WTC11 (cell line): ENCODE measurements around the gene MYRF. TPM values are rescaled to one million over a fixed set of nuclear protein-coding genes. Genes with fewer than 3 reads are reported as not detected.

ENCODE experiments used
- ATAC-seq: fragments of 200-7000 bp; cut with Tn5 transposase; 2 replicates; pipeline ENCODE4 v1.10.0; 2021; ENCODE audit warnings: mild to moderate bottlenecking, moderate library complexity
- CTCF ChIA-PET: fragments of 300-600 bp; sonication (Branson Sonifier 250); formaldehyde crosslinking; loops from one replicate; lab custom pipeline; 2021; ENCODE audit warnings: antibody characterized with exemption; lab: Charles Lee
- POLR2A ChIA-PET: fragments of 350-600 bp; sonication (Branson Sonifier 250); formaldehyde crosslinking; loops from one replicate; lab custom pipeline; 2021; ENCODE audit warnings: antibody characterized with exemption; lab: Charles Lee
- DNase-seq: peaks from one replicate; pipeline ENCODE4 v3.0.0; 2021; ENCODE audit warnings: low spot score
- H3K27ac Mint-ChIP-seq: 2 replicates; pipeline ENCODE4 v1.8.0; 2021; ENCODE audit warnings: mixed read lengths
- H3K27me3 Mint-ChIP-seq: 2 replicates; pipeline ENCODE4 v1.8.0; 2021; ENCODE audit warnings: low read depth, mild to moderate bottlenecking, moderate library complexity, mixed read lengths
- H3K36me3 Mint-ChIP-seq: 2 replicates; pipeline ENCODE4 v1.8.0; 2021; ENCODE audit warnings: mixed read lengths
- H3K4me1 Mint-ChIP-seq: 2 replicates; pipeline ENCODE4 v1.8.0; 2022; ENCODE audit warnings: mixed read lengths
- H3K4me3 Mint-ChIP-seq: 2 replicates; pipeline ENCODE4 v1.8.0; 2021; ENCODE audit warnings: mild to moderate bottlenecking, moderate library complexity, mixed read lengths
- H3K9me3 Mint-ChIP-seq: 2 replicates; pipeline ENCODE4 v1.8.0; 2021; ENCODE audit warnings: mixed read lengths
- ATF3 ChIP-seq: sonication (generic); formaldehyde crosslinking; conservative IDR thresholded peaks from 2 replicates; pipeline ENCODE4 v1.8.1; 2022; ENCODE audit warnings: mild to moderate bottlenecking, missing genetic modification reagents
- CREB1 ChIP-seq: sonication (generic); formaldehyde crosslinking; IDR thresholded peaks from 2 replicates; pipeline ENCODE4 v1.8.0; 2023; ENCODE audit warnings: mild to moderate bottlenecking, missing genetic modification reagents
- CTCF ChIP-seq: fragments of 200-600 bp; IDR thresholded peaks from 2 replicates; pipeline ENCODE4 v1.8.0; 2022; ENCODE audit warnings: antibody characterized with exemption
- E2F4 ChIP-seq: sonication (generic); formaldehyde crosslinking; IDR thresholded peaks from 2 replicates; pipeline ENCODE4 v1.8.1; 2022; ENCODE audit warnings: low read depth, mild to moderate bottlenecking, moderate library complexity, missing genetic modification reagents, borderline replicate concordance
- ERG ChIP-seq: fragments of 250-450 bp; sonication (Bioruptor Pico); IDR thresholded peaks from 2 replicates; pipeline ENCODE4 v1.8.0; 2021; ENCODE audit warnings: mild to moderate bottlenecking
- ESRRA ChIP-seq: sonication (generic); formaldehyde crosslinking; IDR thresholded peaks from 2 replicates; pipeline ENCODE4 v1.8.1; 2022; ENCODE audit warnings: mild to moderate bottlenecking, missing genetic modification reagents, borderline replicate concordance
- GRHL2 ChIP-seq: fragments of 250-450 bp; sonication (Bioruptor Pico); IDR thresholded peaks from 2 replicates; pipeline ENCODE4 v1.8.0; 2022; ENCODE audit warnings: mild to moderate bottlenecking, moderate library complexity; ENCODE audit not compliant: insufficient replicate concordance, severe bottlenecking
- GTF2I ChIP-seq: fragments of 250-450 bp; sonication (Bioruptor Pico); conservative IDR thresholded peaks from 2 replicates; pipeline ENCODE4 v1.4.0; 2021; ENCODE audit warnings: mild to moderate bottlenecking
- JUN ChIP-seq: sonication (generic); formaldehyde crosslinking; IDR thresholded peaks from 2 replicates; pipeline ENCODE4 v1.8.0; 2023; ENCODE audit warnings: mild to moderate bottlenecking, missing genetic modification reagents
- KAT7 ChIP-seq: sonication (generic); formaldehyde crosslinking; IDR thresholded peaks from 2 replicates; pipeline ENCODE4 v1.8.1; 2023; ENCODE audit warnings: missing genetic modification reagents, mild to moderate bottlenecking, borderline replicate concordance
- MXD4 ChIP-seq: fragments of 250-450 bp; sonication (Bioruptor Pico); IDR thresholded peaks from 2 replicates; pipeline ENCODE4 v1.8.0; 2021; ENCODE audit warnings: mild to moderate bottlenecking, moderate library complexity, borderline replicate concordance
- NFE2L1 ChIP-seq: sonication (generic); formaldehyde crosslinking; IDR thresholded peaks from 2 replicates; pipeline ENCODE4 v1.8.1; 2023; ENCODE audit warnings: missing genetic modification reagents
- SMAD4 ChIP-seq: sonication (generic); formaldehyde crosslinking; IDR thresholded peaks from 2 replicates; pipeline ENCODE4 v1.8.0; 2022; ENCODE audit warnings: mild to moderate bottlenecking, missing genetic modification reagents
- STAT6 ChIP-seq: sonication (generic); formaldehyde crosslinking; conservative IDR thresholded peaks from 2 replicates; pipeline ENCODE4 v1.8.1; 2023; ENCODE audit warnings: mild to moderate bottlenecking, low read depth, missing genetic modification reagents, moderate library complexity
- ZNF121 ChIP-seq: sonication (generic); formaldehyde crosslinking; IDR thresholded peaks from 2 replicates; pipeline ENCODE4 v1.8.0; 2023; ENCODE audit warnings: missing genetic modification reagents
- ZNF281 ChIP-seq: sonication (generic); formaldehyde crosslinking; IDR thresholded peaks from 2 replicates; pipeline ENCODE4 v1.8.0; 2023; ENCODE audit warnings: mild to moderate bottlenecking, missing genetic modification reagents
- ZNF396 ChIP-seq: fragments of 250-450 bp; sonication (Bioruptor Pico); IDR thresholded peaks from 2 replicates; pipeline ENCODE4 v1.8.0; 2021; ENCODE audit warnings: mild to moderate bottlenecking, moderate library complexity, borderline replicate concordance
- ZNF416 ChIP-seq: fragments of 250-450 bp; sonication (Bioruptor Pico); IDR thresholded peaks from 2 replicates; pipeline ENCODE4 v1.9.0; 2021; ENCODE audit warnings: mild to moderate bottlenecking, inconsistent platforms
- ZNF671 ChIP-seq: fragments of 250-450 bp; sonication (Bioruptor Pico); IDR thresholded peaks from 2 replicates; pipeline ENCODE4 v1.8.0; 2021; ENCODE audit warnings: mild to moderate bottlenecking
- total RNA-seq: library from RNA; stranded (reverse); gene quantifications from 3 replicates; pipeline ENCODE4 v1.2.3, GENCODE V29; 2021
- TF ChIP-seq, protein P1 (sequence below): sonication (generic); formaldehyde crosslinking; IDR thresholded peaks from 2 replicates; pipeline ENCODE4 v1.8.1; 2022; ENCODE audit warnings: mild to moderate bottlenecking, moderate library complexity, missing genetic modification reagents
- TF ChIP-seq, protein P2 (sequence below): sonication (generic); formaldehyde crosslinking; IDR thresholded peaks from 2 replicates; pipeline ENCODE4 v1.8.1; 2022; ENCODE audit warnings: missing genetic modification reagents, borderline replicate concordance
- TF ChIP-seq, protein P3 (sequence below): sonication (generic); formaldehyde crosslinking; IDR thresholded peaks from 2 replicates; pipeline ENCODE4 v1.8.1; 2022; ENCODE audit warnings: mild to moderate bottlenecking, missing genetic modification reagents, moderate library complexity, borderline replicate concordance

MYRF gene
- total RNA-seq, 1 experiment from 2014 or later: 5.9 TPM

GRCh38 chr11:61792310-61793082, 40.1 kb downstream of the MYRF start, which contains the start of the genes FEN1 and TMEM258:
Gene FEN1, plus strand, starts transcription at chr11:61792911. Its CDS starts 2,451 bp downstream, at chr11:61795362.
Gene TMEM258, minus strand, starts transcription at chr11:61792599. Its CDS starts 41 bp downstream, at chr11:61792558.
- H3K27ac Mint-ChIP-seq: peak within 1 kb of the TSS; percentile 100
- peaks cover 40% of the 10 kb centered on the region for H3K36me3 Mint-ChIP-seq
- POLR2A ChIA-PET: interaction anchor here (0.7 to 2.3 kb wide), 5 partner anchors 9 to 41 kb away, joined by 3 to 18 read pairs (median 3); partner anchors contain the start of gene FADS1
- H3K9me3 Mint-ChIP-seq: no peaks in the 10 kb centered on the region
- CTCF ChIA-PET: interaction anchor here (0.6 to 7.1 kb wide), 11 partner anchors 10 to 315 kb away, joined by 3 to 175 read pairs (median 3); no protein-coding TSS in a partner anchor
- peak within 1 kb of the TSS; percentile 94 for H3K4me3 Mint-ChIP-seq
- peaks cover 21% of the 10 kb centered on the region for H3K4me1 Mint-ChIP-seq
- DNase-seq: peak; percentile 88
- ATAC-seq: peak; percentile 77
- no peaks in the 10 kb centered on the region; the same call in 1 of the 2 replicates for H3K27me3 Mint-ChIP-seq
- TF ChIP-seq KAT7 (CRISPR knock-in tag) (no peak), ZNF281 (no peak), ERG (no peak), ZNF121 (CRISPR knock-in tag) (no peak), GTF2I (CRISPR knock-in tag) (no peak), STAT6 (CRISPR knock-in tag) (no peak), CREB1 (0 out of 2 replicates have a peak, but pooled peaks have one; percentile 17), NFE2L1 (CRISPR knock-in tag) (peak; percentile 71; the same call in 1 of the 2 replicates), ATF3 (CRISPR knock-in tag) (no peak), ZNF416 (CRISPR knock-in tag) (no peak), JUN (CRISPR knock-in tag) (peak; percentile 58; the same call in 1 of the 2 replicates), MXD4 (CRISPR knock-in tag) (no peak), ZNF671 (CRISPR knock-in tag) (no peak), ESRRA (CRISPR knock-in tag) (no peak), CTCF (no peak), ZNF396 (no peak), GRHL2 (CRISPR knock-in tag) (no peak), SMAD4 (CRISPR knock-in tag) (0 out of 2 replicates have a peak, but pooled peaks have one; percentile 13), E2F4 (CRISPR knock-in tag) (peak; percentile 97)
- TF ChIP-seq, protein P1, sequence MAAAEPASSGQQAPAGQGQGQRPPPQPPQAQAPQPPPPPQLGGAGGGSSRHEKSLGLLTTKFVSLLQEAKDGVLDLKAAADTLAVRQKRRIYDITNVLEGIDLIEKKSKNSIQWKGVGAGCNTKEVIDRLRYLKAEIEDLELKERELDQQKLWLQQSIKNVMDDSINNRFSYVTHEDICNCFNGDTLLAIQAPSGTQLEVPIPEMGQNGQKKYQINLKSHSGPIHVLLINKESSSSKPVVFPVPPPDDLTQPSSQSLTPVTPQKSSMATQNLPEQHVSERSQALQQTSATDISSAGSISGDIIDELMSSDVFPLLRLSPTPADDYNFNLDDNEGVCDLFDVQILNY: peak; percentile 98
- TF ChIP-seq, protein P2, sequence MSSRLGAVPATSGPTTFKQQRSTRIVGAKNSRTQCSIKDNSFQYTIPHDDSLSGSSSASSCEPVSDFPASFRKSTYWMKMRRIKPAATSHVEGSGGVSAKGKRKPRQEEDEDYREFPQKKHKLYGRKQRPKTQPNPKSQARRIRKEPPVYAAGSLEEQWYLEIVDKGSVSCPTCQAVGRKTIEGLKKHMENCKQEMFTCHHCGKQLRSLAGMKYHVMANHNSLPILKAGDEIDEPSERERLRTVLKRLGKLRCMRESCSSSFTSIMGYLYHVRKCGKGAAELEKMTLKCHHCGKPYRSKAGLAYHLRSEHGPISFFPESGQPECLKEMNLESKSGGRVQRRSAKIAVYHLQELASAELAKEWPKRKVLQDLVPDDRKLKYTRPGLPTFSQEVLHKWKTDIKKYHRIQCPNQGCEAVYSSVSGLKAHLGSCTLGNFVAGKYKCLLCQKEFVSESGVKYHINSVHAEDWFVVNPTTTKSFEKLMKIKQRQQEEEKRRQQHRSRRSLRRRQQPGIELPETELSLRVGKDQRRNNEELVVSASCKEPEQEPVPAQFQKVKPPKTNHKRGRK (CRISPR knock-in tag): no peak
- TF ChIP-seq, protein P3, sequence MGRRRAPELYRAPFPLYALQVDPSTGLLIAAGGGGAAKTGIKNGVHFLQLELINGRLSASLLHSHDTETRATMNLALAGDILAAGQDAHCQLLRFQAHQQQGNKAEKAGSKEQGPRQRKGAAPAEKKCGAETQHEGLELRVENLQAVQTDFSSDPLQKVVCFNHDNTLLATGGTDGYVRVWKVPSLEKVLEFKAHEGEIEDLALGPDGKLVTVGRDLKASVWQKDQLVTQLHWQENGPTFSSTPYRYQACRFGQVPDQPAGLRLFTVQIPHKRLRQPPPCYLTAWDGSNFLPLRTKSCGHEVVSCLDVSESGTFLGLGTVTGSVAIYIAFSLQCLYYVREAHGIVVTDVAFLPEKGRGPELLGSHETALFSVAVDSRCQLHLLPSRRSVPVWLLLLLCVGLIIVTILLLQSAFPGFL (CRISPR knock-in tag): no peak
